ENCODE results near the gene PUS1.

The PUS1 gene

GRCh38 chr12:131943876-131944275, 14.8 kb downstream of the PUS1 start:
- Histone ChIP-seq H3K27me3 (ENCODE audit: insufficient read depth, low read length, poor library complexity, severe bottlenecking) (no peaks in the 10 kb centered on the region), H4K20me1 (ENCODE audit: insufficient read depth, low read length, poor library complexity, severe bottlenecking) (no peaks in the 10 kb centered on the region), H3K9me2 (replicated peaks; ENCODE audit: low read depth, low read length) (no peaks in the 10 kb centered on the region), H3K79me2 (ENCODE audit: insufficient read depth, low read length) (no peaks in the 10 kb centered on the region), H2AFZ (ENCODE audit: low read length) (no peak overlapping the region), H3F3A (ENCODE audit: low read depth) (peaks cover 11% of the 10 kb centered on the region; the same call in 1 of the 2 replicates), H3K4me1 (ENCODE audit: insufficient read depth, low read length, poor library complexity, severe bottlenecking) (peaks cover 16% of the 10 kb centered on the region), H3K9me3 (ENCODE audit: insufficient read depth, low read depth, low read length) (no peaks in the 10 kb centered on the region), H3K4me2 (ENCODE audit: low read depth, low read length, poor library complexity, severe bottlenecking) (no peak overlapping the region), H3K9ac (ENCODE audit: low read depth, low read length, poor library complexity, severe bottlenecking) (no peak overlapping the region), H3K36me3 (ENCODE audit: insufficient read depth, low read length) (peaks cover 5% of the 10 kb centered on the region; the same call in 1 of the 2 replicates), H3K4me3 (ENCODE audit: low read length, poor library complexity, severe bottlenecking) (no peak overlapping the region)
- TF ChIP-seq EZH2phosphoT487 (IDR thresholded peaks at IDR 0.05; ENCODE audit: borderline replicate concordance) (no peak), CTCF (conservative IDR thresholded peaks at IDR 0.05; ENCODE audit: low read length) (no peak)

DNA sequence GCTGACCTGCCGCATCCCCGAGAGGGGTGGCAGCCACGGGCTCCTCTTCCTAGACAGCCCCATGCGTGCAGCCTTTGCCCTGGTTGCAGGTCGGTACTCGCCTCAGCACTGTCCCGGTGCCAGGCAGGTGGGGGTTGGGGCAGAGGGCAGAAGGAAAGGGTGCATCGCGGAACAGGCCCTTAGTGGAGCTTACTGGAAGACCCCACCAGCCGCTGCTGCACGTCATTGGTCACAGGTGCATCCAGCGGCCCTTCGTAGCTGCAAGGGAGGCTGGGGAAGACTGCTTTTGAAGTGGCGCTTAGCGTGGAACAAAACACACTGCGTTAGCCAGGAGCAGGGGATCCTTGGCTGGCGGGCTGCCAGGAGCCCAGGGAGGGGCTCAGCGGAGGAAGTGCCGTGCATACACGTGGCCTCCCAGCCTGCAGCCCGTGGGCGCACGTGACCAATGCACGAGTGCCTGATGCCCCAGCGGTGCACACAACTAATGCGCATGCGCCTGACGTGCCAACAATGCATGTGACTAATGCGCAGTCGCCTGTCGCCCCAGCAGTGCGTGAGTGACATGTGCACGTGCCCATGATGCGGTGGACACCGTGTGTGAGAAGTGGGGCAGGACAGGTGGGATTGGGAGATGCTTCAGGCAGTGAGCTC, 15.7 kb downstream of the PUS1 start:
- Histone ChIP-seq H3K9me2 (replicated peaks; ENCODE audit: low read depth, low read length) (no peaks in the 10 kb centered on the region), H4K20me1 (ENCODE audit: insufficient read depth, low read length, poor library complexity, severe bottlenecking) (no peaks in the 10 kb centered on the region), H3K36me3 (ENCODE audit: insufficient read depth, low read length) (peaks cover 5% of the 10 kb centered on the region; the same call in 1 of the 2 replicates), H3K9me3 (ENCODE audit: insufficient read depth, low read depth, low read length) (no peaks in the 10 kb centered on the region), H3K4me1 (ENCODE audit: insufficient read depth, low read length, poor library complexity, severe bottlenecking) (peaks cover 22% of the 10 kb centered on the region), H3K79me2 (ENCODE audit: insufficient read depth, low read length) (no peaks in the 10 kb centered on the region), H3F3A (ENCODE audit: low read depth) (peaks cover 11% of the 10 kb centered on the region; the same call in 1 of the 2 replicates), H2AFZ (ENCODE audit: low read length) (no peak overlapping the region), H3K27me3 (ENCODE audit: insufficient read depth, low read length, poor library complexity, severe bottlenecking) (no peaks in the 10 kb centered on the region), H3K4me3 (ENCODE audit: low read length, poor library complexity, severe bottlenecking) (no peak overlapping the region), H3K4me2 (ENCODE audit: low read depth, low read length, poor library complexity, severe bottlenecking) (no peak overlapping the region), H3K9ac (ENCODE audit: low read depth, low read length, poor library complexity, severe bottlenecking) (no peak overlapping the region)
- TF ChIP-seq EZH2phosphoT487 (IDR thresholded peaks at IDR 0.05; ENCODE audit: borderline replicate concordance), result no peak
- no peak for TF ChIP-seq CTCF (conservative IDR thresholded peaks at IDR 0.05; ENCODE audit: low read length)

- peaks cover 17% of the 10 kb centered on the region for H4K20me1 ChIP-seq (ENCODE audit: insufficient read depth, low read length, poor library complexity, severe bottlenecking)
- no peak overlapping the region for H3K4me3 ChIP-seq (ENCODE audit: low read length, poor library complexity, severe bottlenecking)
- H3K27me3 ChIP-seq (ENCODE audit: insufficient read depth, low read length, poor library complexity, severe bottlenecking), result no peaks in the 10 kb centered on the region
- H3K9ac ChIP-seq (ENCODE audit: low read depth, low read length, poor library complexity, severe bottlenecking), result no peak overlapping the region
- no peak for TF ChIP-seq EZH2phosphoT487 (IDR thresholded peaks at IDR 0.05; ENCODE audit: borderline replicate concordance)
- TF ChIP-seq CTCF (conservative IDR thresholded peaks at IDR 0.05; ENCODE audit: low read length), result no peak
- H3K9me3 ChIP-seq (ENCODE audit: insufficient read depth, low read depth, low read length), result no peaks in the 10 kb centered on the region
- H3K4me1 ChIP-seq (ENCODE audit: insufficient read depth, low read length, poor library complexity, severe bottlenecking), result peaks cover 22% of the 10 kb centered on the region
- no peak overlapping the region for H3K4me2 ChIP-seq (ENCODE audit: low read depth, low read length, poor library complexity, severe bottlenecking)
- peaks cover 11% of the 10 kb centered on the region; the same call in 1 of the 2 replicates for H3F3A ChIP-seq (ENCODE audit: low read depth)
- H3K79me2 ChIP-seq (ENCODE audit: insufficient read depth, low read length), result peaks cover 19% of the 10 kb centered on the region
- peaks cover 4% of the 10 kb centered on the region; the same call in 1 of the 2 replicates for H3K36me3 ChIP-seq (ENCODE audit: insufficient read depth, low read length)
- no peak overlapping the region for H2AFZ ChIP-seq (ENCODE audit: low read length)
- no peaks in the 10 kb centered on the region for H3K9me2 ChIP-seq (replicated peaks; ENCODE audit: low read depth, low read length)
These were observed 17.7 kb downstream of the PUS1 start for GRCh38 chr12:131946757-131947156.

Data from Loucy (cell line).